ENCODE measurements around the gene LMOD3.

- no peak for TF ChIP-seq POLR2AphosphoS5 (IDR thresholded peaks at IDR 0.05; ENCODE audit: borderline replicate concordance, low read depth, low read length)
- no peak for TF ChIP-seq EZH2 (IDR thresholded peaks at IDR 0.05)
- TF ChIP-seq FOXP2 (optimal IDR thresholded peaks at IDR 0.05; ENCODE audit: control extremely low read depth, extremely low read length, insufficient read depth), result no peak
Observed at GRCh38 chr3:69099576-69099975, 22.8 kb downstream of the LMOD3 start.

All from SK-N-MC (cell line).